Activated CD4-positive, alpha-beta T cell treated with anti-CD3 and anti-CD28 coated beads, Interleukin-2, amount 50 U/mL, for 4 hours (primary cell): ENCODE measurements around the gene PNKP.

Source experiments
- DNase-seq, 2 experiments: peaks; one replicate each; pipeline ENCODE4 v3.0.0-alpha.2; 2020

Gene PNKP

DNA sequence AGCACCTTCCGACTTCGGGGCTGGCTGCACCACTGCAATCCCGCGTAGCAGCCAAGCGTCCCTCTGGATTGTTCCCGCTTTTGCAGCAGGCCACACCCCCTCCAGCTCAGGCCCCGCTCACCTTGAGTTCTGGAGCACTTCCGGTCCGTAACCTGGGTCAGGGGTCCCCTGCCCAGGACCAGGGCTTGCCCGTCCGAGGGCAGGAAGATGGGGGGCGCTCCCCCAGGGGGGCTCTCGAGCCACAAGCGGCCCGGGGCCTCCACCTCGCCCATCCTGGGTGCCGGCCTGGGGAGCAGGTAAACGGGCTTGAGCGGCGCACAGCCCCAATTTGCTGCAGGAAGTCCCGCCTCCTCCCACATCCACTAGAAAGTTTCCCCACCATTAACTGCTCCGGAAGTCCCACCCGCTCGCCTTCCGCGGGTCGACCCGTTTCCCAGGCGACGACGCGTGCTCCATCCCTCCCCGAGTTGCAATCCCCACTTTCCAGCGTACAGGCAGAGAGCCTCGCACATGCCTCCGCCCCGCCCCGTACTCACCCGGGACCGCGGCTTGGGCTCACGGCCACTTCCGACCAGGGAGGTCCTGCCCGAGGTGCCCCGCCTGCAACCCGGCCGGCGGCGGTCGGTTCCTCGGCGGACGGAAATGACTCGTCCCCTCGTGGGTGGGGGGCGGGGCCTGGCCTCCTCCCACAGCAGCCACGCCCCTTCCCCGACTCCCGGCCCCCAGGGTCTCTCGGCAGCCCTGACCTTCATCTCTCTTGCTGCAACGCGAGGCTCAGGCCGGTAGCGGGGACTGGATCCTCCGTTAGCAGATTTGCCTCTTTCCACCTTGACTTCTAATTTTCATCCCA, at the start of gene PNKP:
Gene PNKP, minus strand, starts transcription at position 644 of the 850 bp plus-strand sequence. Its CDS starts 372 bp downstream, at position 272.
- peak; percentile 79 to 81 for DNase-seq

DNA sequence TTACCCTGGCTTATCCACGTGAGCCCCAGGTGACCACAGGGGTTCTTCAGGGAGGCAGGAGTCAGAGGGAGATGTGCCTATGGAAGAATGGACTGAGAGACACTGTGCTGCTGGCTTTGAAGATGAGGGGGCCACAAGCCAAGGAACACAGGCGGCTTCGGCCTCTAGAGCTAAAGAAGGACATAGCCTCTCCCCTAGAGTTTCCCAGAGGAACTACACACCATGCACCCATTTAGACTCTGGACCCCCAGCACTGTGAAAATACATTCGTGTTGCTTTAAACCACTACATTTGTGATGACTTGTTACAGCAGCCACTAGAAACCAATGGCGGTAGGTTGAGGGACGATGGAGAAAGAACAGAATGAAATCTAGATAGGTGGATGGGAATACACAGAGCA, 47.9 kb upstream of the PNKP start:
- DNase-seq: no peak

DNA sequence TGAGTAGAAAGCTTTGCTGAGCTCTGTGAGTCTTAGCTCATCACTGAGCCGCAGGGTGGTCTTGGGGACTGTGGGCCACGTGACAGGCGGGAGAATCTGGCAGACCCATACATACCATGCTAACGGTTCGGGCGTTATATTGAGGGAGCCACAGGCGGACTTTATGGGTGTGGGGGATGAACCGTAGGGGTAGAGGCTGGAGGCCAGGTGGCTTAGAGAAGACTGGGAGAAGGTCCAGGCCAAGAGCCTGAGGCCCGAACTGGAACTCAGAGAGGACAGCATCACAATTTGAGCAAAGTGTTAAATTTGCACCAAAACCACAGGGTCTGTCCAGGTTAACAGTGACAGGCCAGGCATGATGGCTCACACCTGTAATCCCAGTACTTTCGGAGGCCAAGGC, 46.3 kb upstream of the PNKP start:
- DNase-seq: no peak

DNA sequence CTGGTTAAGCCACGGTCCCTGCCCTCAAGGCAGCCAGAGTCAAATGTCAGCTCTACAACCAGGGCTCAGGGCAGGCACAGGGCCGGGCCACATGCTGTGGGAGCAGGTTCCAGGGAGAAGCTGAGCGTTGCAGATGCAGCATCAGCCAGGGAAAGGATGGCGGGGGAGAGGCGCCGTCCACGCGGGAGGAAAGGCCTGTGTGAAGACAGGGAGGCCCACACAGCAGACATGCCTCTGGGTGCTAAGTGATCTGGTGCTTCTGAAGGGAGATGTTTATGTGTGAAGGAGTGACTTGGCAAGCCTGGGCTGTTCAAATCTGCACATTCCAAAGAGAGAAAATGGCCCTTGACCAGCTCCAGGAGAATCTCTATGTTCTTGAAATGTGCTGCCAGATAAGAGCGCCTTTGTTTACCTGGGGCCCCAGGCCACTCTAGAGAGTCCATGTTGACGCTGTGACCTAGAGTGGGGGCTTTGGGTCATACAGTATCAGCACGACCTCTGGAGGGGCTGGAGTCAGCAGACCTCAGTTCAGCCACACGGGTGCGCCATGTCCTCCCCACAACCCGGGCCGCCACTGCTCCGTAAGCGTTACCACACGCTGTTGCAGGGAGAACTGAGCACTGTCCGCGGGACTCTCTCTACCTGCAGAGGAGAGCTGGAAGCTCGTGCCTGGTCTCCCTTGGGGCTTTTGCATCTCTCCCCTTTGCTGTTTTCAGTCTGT, 45.7 kb upstream of the PNKP start:
- DNase-seq: no peak

DNA sequence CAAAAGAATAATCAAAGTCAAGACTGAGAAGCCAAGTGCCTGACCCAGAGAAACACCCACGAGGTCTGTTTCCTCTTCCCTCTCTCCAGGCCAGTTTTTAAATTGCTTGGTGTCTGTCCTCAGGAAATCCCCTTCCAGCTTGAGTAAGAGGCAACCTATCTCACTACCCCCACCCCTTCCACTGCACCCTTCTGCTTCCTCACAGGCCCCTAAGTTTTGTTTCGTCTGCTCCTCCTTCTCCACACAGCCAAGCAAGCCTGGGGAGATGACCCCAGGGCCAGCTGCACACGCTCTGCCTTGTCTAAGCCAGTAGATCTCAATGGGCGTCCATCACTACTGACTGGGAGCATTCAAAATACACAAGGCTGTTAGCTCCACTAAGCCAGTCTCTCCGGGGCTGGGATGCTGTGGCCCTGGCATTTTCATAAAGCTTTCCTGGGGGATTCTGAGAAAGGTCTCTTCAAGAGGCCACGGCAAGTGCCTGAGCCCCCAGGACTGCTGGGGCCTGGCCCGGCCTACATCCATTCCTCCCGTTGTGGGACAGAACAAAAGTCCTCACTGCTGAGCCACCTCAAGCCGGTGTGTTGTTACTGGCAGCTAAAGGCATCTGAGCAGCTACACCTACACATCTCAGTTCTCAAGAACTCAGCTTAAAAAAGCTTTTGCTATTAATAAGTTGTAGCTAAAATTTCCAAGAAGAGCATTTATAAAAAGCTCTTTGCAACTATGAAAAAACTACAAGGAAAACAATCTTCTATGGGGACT, 44.2 kb upstream of the PNKP start:
- DNase-seq: no peak

DNA sequence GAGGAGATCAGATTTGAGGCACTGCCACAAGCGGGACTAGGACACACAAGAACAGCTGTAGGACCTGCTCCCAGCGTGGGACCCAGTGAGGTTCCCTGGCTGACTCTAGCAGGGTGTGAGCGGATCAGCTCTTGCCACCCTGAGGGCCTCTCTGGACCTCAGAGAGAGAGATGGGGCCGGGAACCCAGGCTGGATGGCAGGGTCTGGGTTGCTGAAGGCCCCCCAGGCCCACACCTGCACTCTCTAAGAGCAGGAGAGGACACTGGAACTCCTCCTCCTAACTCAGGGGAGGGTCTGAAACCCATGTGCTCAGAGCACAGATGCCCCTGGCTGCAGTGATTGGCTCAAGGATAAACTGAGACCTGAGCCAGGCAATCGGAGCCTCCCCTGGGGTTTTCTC, 42.8 kb upstream of the PNKP start:
- no peak for DNase-seq

DNA sequence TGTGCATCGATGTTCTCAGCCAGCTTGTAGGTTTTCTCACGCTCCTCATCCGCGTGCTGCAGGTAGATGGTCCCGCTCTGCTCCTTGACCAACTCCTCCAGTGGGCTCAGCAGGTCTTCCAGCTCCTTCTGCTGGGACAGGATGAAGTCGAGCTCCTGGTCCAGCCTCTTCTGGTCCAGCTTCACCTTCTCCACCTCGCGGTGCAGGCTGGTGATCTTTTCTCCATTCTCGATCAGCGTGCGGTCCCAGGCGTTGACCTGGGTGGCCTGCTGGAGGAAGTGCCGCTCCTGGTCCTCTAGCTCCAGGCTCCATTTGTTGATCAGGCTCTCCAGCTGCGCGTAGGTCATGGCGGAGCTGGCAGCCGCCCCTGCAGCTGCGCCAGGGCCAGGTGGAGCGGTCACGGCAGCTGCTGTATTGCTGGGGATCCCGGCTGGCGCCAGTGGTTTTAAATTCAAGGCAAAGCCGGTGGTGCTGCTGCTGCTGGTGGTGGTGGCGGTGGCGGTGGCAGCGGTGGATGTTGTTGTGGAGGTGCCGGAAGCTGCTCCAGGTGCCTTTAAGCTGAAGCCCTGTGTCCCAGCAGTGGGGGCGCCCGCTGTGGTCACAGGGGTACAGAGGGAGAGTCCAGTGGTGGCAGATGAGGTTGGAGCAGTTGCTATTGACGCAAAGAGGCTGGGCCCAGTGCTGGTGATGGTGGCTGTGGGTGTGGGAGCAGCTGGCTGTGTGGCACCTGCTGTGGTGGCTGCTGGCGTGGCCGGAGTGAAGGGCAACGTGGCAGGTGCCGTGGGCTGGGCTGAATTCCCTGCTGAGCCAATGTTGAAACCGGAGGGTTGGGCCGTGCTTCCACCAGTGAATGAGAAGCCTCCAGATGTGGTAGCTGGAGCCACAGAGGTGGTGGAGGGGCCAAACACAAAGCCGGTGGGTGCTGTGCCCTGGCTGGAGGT, 41.4 kb upstream of the PNKP start:
- DNase-seq: no peak

DNA sequence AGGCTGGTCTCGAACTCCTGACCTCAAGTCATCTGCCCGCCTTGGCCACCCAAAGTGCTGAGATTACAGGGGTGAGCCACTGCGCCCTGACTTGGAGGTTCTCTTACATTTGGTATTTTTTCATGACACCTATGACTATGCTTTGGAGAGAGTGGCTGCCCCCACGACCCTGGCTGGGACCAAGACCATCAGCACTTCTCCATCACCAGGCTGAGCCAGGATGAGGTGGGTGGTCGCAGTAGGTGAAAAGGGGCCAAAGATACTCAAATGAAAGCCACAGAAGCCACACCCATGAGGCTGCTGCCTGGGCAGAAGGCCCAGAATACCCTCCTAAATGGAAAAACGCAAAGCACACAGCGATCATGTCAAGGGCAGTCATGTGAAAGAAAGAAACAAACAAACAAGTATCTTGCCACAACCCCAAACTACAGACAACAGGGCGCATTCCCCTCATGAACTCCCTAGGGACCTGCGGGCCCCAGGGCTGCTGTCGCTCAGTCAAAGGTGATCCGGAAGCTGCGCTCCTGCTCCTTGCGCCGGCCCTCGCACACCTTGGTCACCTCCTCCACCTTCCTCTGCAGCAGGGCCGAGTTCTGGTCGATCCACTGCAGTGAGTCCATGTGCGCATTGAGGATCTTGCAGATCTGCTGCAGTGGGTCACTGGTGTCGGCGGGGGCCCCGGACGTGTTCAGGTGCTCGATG, 40.5 kb upstream of the PNKP start:
- no peak for DNase-seq

DNA sequence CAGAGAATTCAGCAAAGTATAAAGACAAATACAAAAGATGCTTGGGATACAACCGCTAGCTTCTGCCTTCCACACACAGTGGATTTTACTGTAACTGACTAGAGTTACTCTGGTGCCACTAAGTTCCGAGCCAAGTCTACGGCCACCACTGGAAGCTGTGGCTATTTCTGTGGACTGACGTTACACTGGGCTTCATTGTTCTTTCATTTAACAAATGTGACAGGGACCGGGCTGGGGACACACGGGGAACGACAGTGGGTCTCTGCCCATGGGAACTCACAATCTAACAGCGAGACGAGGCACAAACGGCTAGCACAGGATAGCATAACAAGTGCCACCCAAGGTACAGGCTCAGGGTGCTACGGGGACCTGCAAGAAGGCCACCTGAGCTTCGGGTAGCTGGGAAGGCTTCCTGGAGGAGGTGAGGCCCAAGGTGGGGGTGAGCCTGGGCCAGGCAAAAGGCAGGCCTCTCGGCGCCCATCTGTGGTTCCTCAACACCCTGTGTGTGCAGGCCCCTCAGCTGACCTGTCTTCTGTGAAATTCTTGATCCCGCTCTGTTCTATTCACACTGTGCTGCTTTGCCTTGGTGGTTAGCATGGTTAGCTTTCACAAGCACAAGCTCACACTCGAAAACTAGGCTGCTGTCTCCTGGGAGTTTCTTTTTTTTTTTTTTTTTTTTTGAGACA, 39.6 kb upstream of the PNKP start:
- DNase-seq: no peak

DNA sequence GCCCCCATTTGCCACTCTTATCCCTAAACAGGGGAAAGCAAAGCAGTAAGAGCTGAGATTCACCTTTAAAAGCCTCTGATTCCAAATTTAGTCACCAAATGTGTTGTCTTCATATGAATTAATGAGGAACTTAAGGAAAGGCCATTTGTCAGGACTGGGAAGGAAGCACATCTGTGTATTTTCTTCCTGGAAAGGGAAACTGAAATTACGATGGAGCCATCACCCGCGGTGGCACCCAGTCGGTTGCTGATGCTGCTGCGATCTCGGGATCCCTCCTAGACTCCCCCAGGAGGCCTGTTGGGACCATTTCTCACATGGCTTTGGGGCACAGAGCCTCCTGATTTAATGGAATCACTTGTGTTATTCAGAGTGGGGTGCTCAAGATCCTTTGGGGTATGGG, 36.8 kb upstream of the PNKP start:
- DNase-seq: no peak

DNA sequence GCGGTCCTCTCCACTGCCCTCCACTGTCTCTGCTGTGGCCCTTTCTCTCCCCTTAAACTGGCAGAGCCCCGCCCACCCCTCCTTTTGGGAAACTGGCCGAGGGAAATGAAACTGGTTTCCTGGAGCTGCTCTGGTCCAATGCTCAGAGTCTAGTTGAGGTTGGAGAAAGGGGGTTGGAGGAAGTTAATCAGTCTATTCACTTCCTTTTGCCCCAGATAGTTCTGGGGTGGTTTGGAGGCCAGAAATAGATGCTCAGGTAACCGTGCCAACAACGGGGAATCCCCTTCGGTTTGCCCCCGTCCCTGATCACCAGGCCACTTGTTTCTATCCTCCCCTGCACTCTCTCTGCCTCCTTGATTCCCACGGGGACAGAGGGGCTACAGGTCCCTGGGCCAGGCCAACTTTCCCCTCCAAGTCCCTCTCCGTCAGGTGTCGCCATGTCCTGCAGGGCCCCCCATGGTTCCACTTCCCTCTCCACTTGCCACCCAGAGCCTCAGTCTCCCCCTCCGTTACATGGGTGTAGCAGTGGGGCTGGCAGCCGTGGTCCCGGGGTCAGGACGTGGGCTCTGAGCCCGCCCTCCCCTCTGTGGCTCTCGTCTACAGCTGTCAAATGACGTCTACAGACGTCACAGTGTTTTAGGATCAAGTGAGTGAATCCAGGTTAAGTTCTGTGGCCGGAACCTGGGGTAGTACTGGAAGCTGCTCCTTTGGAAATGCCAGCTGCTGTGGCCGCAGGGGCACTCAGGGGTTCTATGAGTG, 29.7 kb upstream of the PNKP start, which contains the start of gene IL4I1:
Gene IL4I1, minus strand, starts transcription at position 25 of the 759 bp plus-strand sequence. CDS start 727 bp downstream, outside the sequence.
- DNase-seq: peak; percentile 50 to 57

DNA sequence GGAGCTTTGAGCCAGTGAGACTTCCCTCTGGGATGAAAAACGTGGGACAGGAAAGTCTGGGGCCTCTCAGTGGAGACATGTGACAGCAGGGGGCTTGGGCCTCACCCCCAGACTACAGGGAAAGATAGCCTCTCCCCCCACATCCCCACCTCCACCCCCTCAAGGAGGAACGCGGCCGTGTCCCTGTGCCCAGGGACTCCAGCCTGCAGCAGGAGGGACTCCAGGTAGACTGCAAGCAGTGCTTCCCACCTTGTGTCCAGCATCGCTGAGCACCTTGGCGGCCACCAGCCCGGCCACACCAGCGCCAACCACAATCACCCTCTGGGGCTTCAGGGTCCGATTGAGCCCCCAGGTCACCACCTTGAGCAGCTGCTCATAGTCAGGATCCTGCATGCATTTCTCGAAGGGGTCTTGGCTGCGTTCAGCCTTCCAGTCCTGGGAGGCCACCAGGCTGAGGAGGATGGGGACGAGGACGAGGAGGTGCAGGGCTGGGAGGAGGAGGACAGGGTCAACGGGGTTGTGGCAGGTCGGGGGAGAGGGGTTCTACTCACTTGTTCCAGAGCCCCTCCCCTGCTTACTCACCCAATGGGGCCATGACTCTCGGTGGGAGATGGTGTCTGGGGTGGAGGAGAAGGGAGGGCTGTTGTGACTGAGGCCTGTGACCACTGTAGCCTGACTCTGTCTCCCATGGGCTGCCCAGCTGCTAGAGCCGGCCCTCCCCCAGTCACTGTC, 28.4 kb upstream of the PNKP start:
- no peak for DNase-seq

DNA sequence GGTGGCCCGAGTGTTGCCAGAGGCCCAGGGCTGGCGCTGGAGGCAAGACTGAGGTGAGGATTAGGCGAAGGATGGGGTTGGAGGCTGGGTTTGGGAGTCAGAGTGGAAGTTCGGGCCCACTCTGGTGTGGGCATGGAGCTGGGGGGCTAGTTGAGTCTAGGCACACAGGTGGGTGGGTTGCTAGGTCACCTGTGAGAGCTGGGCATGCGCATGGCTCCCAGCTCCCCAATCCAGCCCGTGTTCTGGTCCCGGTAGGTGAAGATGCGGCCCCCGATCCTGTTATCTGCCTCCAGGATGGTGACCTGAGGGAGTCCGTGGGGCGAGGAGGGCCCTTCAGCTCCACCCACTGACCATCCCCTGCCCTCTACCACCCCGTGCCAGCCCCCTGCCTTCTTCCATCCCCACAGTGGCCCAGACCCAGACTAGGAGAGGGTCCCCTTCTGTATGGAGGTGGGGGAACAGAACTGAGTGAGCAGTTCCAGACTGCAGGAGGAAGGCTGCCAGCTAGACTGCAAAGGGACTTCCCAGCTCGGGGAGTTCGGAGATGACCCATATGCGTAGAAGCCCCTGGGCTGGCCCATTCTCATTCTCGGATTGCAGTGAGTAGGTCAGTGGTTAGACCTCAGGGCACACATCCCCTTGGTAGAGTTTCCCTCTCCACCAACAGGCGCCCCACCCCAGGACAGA, 27.6 kb upstream of the PNKP start:
- no peak for DNase-seq

DNA sequence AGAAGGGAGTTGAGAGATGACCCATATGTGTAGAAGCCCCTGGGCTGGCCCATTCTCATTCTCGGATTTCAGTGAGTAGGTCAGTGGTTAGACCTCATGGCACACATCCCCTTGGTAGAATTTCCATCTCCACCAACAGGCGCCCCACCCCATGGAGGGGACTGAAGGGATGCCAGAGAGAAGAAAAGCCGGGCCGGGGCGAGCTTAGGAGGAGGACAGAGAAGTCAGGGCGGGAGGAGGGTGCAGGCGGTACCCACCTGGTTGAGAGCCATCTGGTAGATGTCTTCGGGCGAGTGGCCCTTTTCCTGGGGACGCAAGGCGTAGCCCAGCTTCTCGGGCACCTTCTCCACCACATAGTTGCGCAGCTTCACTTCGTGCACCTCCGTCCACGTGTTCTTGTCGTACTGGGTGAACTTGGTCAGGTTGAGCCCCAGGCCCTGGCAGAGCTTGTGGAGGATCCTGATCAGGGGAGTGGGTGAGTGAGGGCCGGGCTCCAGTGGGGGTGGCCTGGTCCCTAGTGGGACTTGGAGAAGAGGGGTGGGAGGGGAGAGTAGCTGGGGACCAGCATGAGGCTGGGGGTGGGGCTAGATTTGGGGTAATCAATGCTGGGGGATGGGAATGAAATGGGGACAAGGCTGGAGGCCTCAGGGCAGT, 26.8 kb upstream of the PNKP start:
- DNase-seq: no peak

DNA sequence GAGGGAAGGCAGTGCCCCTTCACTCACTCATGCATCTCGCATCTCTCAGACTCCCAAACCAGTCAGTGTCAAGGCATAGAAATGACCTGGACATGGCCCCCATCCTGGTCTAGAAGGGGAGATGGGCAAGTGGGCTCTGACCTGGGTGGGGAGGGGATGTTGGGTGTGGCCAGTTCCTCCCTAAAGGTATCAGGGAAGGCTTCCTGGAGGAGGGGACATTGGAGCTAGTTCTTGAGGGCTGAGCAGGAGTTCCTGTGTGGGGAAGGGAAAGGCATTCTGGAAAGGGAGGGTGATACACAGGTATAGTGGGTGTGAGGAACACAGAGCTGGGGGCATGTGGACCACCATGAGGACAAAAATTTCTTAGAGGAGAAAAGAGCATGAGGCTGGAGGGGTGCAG, 25.3 kb upstream of the PNKP start:
- no peak for DNase-seq

DNA sequence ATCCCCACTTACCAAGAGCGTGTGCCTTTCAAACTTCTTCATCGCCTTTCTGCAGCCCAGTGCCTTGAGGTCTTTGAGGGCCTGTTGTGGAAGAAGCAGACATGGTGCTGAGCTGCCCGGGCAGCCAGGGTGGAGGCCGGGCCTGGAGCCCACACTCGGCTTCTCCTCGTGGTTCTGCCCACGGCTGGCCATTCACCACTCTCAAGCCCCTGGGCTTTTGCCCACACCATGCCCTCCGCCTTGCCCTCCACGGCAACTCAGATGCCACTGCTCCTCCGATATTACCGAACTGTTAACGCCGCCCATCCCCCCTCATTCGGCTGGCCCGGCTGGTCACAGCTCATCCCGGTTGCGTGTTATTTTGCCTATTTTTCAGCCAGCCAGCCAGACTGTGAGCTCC, 24.0 kb upstream of the PNKP start:
- no peak for DNase-seq

DNA sequence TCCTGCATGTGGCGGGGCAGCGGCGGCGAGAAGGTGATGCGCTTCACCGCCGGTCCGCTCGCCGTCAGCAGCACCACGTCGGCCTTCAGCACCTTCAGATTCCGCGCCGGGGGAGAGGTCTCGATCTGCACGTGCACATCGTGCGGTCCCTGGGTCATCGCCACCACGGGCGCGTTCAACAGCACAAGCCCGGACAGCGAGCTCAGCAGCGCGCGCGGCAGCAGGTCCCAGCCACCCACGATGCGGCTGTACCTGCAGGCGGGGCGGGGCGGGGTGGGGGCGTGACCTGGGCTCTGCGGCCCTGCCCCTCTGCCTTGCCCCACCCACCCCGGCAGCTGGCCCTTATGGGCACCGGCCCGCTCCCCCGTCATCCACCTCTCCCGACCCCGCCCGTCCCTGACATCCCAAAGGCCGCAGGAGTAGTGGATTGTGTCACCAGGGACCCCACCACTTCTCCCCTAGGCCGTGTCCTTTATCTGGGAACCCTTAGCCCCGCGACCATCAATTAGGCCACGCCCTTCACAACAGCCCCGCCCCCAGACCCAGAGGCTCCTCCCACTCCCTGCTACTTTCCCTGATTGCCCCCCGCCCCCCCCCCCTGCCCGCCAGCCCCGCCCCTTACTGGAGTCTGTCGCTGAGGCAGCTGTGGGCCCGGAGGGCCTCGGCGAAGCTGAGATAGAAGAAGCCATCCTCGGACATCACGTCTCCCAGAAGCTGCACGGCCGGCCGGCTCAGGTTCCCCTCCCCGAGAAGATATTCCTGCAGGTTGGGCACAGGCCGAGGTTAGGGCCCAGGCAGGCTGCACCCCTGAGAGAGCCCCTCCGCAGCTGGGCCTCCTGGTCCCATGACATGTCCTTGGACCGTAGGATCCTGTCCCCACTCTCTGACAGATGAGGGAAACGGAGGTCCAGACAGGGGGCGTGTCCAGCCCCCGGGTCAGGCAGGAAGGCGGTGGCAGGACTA, 23.3 kb upstream of the PNKP start:
- peak; percentile 65 to 69 for DNase-seq
